Ovary (tissue), 9 donors: Measurements from ENCODE around the gene HDAC10. TPM values are rescaled to one million over a fixed set of nuclear protein-coding genes. Genes with fewer than 3 reads are reported as not detected.
A peak's percentile ranks its signal among the peaks of the same experiment; 100 is the strongest.

Source experiments
- DNase-seq, 5 donors: peaks; one replicate each; pipeline ENCODE4 v3.0.0-alpha.2; 2019 to 2020
- H3K27ac ChIP-seq, 2 donors: fragments of 200-600 bp; one replicate each; pipeline versions ENCODE4 v1.5.1 to v1.8.0; 2019 to 2022
- H3K27me3 ChIP-seq: fragments of 200-600 bp; one replicate; pipeline ENCODE4 v1.8.0; 2022
- H3K36me3 ChIP-seq: fragments of 200-600 bp; sonication (generic); one replicate; pipeline ENCODE4 v1.5.1; 2019
- H3K4me1 ChIP-seq: one replicate; pipeline ENCODE4 v1.8.1; 2013; ENCODE audit warnings: mild to moderate bottlenecking, moderate library complexity; ENCODE audit not compliant: insufficient read depth
- H3K4me3 ChIP-seq: fragments of 200-600 bp; sonication (generic); one replicate; pipeline ENCODE4 v1.5.1; 2017
- H3K9me3 ChIP-seq, 2 donors: fragments of 200-600 bp in 1 of 2; sonication (generic) in 1 of 2; one replicate each; pipeline versions ENCODE4 v1.5.1 to v1.8.1; 2013 to 2019; ENCODE audit warnings: mild to moderate bottlenecking in 1 of 2, moderate library complexity in 1 of 2
- EP300 ChIP-seq: sonication (generic); formaldehyde crosslinking; IDR thresholded peaks from one replicate; pipeline ENCODE4 v1.6.1; 2017; ENCODE audit warnings: antibody characterized with exemption
- POLR2A ChIP-seq: fragments of 450-650 bp; IDR thresholded peaks from one replicate; pipeline ENCODE4 v1.6.1; 2017; ENCODE audit warnings: antibody characterized with exemption, mild to moderate bottlenecking, moderate library complexity
- WGBS, 3 donors: extraction: QIAGEN DNeasy Blood & Tissue Kit in 1 of 3; methylation state at CpG; one replicate each; pipeline versions ENCODE4 v1.1.5 to v1.1.7; 2013 to 2017; 5-methylcytosine and 5-hydroxymethylcytosine counted together
- intact Hi-C, 4 donors: fragments of 100-400 bp; cut with DNase I; formaldehyde crosslinking; loops; one replicate each; pipeline versions ENCODE4 v1.11.0 to v1.15.1; 2022 to 2023
- polyA plus RNA-seq, 2 donors: library from polyadenylated mRNA; stranded (reverse); fragments of 200-250 nt in 1 of 2; fragments of 350-450 nt in 1 of 2; fragmentation: Illumina TruSeq in 1 of 2; extraction: RNeasy Lipid Tissue Mini Kit (QIAGEN cat#74804) in 1 of 2; gene quantifications; one replicate each; pipeline ENCODE4 v1.2.3, GENCODE V29; 2013 to 2014
- total RNA-seq, 7 donors: library from RNA; depleted of rRNA in 2 of 7; stranded (reverse); fragments of >200 nt in 2 of 7; fragmentation: NEBNext Ultra II Directional in 3 of 7; extraction: Animal tissue kit (Norgen Biotek cat#: 25700) in 3 of 7; gene quantifications; one replicate each; pipeline versions ENCODE4 v1.1.0 to v1.2.4, GENCODE V29; 2016 to 2023
- TF ChIP-seq, protein P1 (sequence below), 3 donors: fragments of 450-650 bp in 2 of 3; fragments of 200-600 bp in 1 of 3; IDR thresholded peaks; one replicate each; pipeline versions ENCODE4 v1.5.1 to v1.8.0; 2016 to 2022; ENCODE audit warnings: antibody characterized with exemption in 3 of 3, mild to moderate bottlenecking in 1 of 3
- donor health status: DM: no; HTN: no; CAD: no; lungs with moderate emphysema.
- donor health status: DM: no; HTN: no; CAD: no.
- donor health status: Bipolar disorder and iron deficiency.
- donor health status: DM: yes; HTN: yes; CAD: no.
- donor health status: DM: no; HTN: no; CAD: no.
- donor health status: DM: yes; HTN: yes; CAD: no.

Gene HDAC10
- total and polyA plus RNA-seq, 9 donors = 2.3 to 44.6 (median 38.9) TPM

DNA sequence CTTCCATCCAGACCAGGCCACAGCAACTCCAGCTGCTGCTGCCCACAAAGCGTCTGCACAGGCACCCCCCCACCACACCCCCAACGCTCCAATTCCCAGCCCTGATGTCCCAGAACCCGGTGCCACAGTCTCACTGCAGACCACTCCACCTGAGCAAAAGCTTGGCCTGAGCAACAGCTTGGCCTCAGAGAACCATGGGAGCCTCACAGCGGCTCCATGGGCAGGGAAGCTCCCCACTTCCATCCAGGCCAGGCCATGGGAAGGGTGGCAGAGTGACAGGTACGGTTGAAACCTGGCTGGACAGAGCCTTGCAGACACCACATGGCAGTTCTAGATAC is 43.2 kb upstream of the HDAC10 start:
- TF ChIP-seq, protein P1, sequence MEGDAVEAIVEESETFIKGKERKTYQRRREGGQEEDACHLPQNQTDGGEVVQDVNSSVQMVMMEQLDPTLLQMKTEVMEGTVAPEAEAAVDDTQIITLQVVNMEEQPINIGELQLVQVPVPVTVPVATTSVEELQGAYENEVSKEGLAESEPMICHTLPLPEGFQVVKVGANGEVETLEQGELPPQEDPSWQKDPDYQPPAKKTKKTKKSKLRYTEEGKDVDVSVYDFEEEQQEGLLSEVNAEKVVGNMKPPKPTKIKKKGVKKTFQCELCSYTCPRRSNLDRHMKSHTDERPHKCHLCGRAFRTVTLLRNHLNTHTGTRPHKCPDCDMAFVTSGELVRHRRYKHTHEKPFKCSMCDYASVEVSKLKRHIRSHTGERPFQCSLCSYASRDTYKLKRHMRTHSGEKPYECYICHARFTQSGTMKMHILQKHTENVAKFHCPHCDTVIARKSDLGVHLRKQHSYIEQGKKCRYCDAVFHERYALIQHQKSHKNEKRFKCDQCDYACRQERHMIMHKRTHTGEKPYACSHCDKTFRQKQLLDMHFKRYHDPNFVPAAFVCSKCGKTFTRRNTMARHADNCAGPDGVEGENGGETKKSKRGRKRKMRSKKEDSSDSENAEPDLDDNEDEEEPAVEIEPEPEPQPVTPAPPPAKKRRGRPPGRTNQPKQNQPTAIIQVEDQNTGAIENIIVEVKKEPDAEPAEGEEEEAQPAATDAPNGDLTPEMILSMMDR (IDR thresholded peaks at IDR 0.05) = no peak
- TF ChIP-seq EP300 = no peak
- no peak for TF ChIP-seq POLR2A
- peaks cover 34% of the 10 kb centered on the region for H3K4me1 ChIP-seq
- WGBS, 3 donors = 35 to 49% (median 35%) methylated on average over 3 to 5 of the region's 5 CpGs
- intact Hi-C loops = loop anchor here in 1 of 4 donors (5.0 kb wide), 1 partner anchor 33 kb away; the partner anchor contains the start of gene DENND6B
- no peaks in the 10 kb centered on the region for H3K27me3 ChIP-seq
- peak overlapping the region; percentile 61 to 72 for H3K27ac ChIP-seq
- DNase-seq = no peak
- H3K36me3 ChIP-seq = no peaks in the 10 kb centered on the region
- H3K4me3 ChIP-seq = no peak overlapping the region
- no peaks in the 10 kb centered on the region for H3K9me3 ChIP-seq

DNA sequence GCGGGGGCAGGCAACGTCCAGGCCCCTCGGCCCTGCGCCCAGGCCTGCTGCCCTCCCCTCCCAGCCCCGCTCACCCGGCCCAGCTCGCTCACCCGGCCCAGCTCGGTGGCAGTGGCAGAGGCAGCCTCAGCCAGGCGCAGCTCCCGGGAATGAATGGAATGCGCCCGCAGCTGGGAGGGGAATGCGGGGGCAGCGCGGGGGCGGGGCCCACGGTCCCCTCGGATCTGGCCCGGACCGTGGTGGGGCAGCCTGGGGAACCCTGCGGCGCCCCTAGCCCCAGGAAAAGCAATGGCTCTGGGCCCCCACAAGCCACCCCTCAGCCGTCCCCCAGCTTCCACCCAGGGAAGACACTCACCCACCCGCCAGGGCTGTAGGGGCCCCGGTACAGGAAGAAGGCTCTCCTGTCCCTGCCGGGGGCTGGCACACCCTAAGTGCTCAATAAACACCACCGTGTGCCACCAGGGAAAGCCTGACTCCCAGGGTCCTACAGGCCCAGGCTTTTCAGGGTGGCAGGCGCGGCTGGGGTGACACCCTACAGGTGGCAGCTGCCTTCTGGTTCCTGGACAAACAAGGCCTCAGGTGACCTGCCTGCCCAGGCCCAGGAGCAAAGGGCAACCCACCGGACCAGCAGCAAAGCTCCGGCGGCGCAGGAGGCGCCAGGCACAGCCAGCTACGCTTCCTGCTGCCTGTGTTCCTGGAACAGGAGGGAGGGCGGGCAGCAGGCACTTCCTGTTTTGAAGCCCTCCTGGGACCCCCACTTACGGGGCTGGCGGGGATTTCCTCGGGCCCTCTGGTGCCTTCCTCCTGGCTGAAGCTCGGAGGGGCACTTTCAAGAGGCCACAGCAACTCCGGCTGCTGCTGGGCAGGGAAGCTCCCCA is 42.6 kb upstream of the HDAC10 start:
- DNase-seq = peak in 4 of 5 donors; percentile 68 to 85 (median 73)
- Histone ChIP-seq H3K36me3 (no peaks in the 10 kb centered on the region), H3K27ac (peak overlapping the region; percentile 61 to 72), H3K4me1 (peaks cover 30% of the 10 kb centered on the region), H3K4me3 (peak overlapping the region; percentile 22), H3K27me3 (no peaks in the 10 kb centered on the region), H3K9me3 (no peaks in the 10 kb centered on the region)
- 9 to 27% (median 11%) methylated on average over 6 to 42 of the region's 42 CpGs for WGBS, 3 donors
- TF ChIP-seq EP300 = no peak
- no peak for TF ChIP-seq POLR2A
- TF ChIP-seq, protein P1 (IDR thresholded peaks at IDR 0.05) = no peak
- intact Hi-C loops = loop anchor here in 1 of 4 donors (5.0 kb wide), 1 partner anchor 34 kb away; the partner anchor contains the start of gene DENND6B

DNA sequence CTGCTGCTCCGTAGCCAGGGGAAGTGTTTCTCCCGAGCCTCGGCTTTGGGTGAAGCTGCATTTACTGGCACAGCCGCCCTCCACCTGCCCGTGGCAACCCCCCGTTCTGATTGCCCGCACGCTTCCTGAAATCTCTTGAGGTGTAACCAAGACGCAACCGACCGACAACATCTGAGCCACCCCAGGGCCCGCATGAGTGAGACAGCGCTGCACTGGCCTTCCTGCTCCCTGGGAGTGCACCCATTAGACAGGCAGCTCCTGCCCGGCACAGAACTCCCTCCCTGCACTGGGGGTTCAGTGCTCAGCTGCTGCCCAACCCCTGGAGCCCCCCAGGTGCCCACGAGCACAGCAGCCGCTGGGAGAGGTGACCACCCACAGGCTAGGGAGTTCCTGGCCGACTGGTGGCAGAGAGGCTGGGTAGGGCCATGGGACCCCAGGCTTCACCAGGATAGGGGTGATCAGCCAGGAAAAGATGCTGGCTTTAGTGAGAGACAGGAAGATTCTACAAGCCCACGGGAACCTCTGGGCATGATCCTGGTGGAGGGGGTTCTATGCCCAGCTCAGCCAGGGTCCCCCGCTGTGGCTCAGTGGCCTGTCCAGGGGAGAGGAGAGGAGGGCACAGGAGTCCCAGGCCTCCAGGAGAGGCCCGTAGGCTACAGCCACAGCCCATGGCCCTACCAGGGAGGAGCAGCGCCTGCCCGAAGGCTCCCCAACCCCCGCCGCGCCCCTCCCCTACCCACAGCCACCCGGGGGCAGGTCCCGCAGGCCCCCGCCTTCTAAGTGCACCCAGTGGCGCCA is 41.8 kb upstream of the HDAC10 start:
- no peaks in the 10 kb centered on the region for H3K9me3 ChIP-seq
- 28 to 39% (median 35%) methylated on average over 23 to 29 of the region's 29 CpGs for whole genome bisulfite sequencing, 3 donors
- peak overlapping the region; percentile 22 for H3K4me3 ChIP-seq
- TF ChIP-seq POLR2A (no peak), EP300 (no peak)
- TF ChIP-seq, protein P1 (IDR thresholded peaks at IDR 0.05) = no peak
- no peaks in the 10 kb centered on the region for H3K36me3 ChIP-seq
- intact Hi-C loops = loop anchor here in 1 of 4 donors (5.0 kb wide), 1 partner anchor 34 kb away; the partner anchor contains the start of gene DENND6B
- H3K27me3 ChIP-seq = no peaks in the 10 kb centered on the region
- peaks cover 30% of the 10 kb centered on the region for H3K4me1 ChIP-seq
- peak overlapping the region; percentile 61 to 72 for H3K27ac ChIP-seq
- DNase-seq = no peak

DNA sequence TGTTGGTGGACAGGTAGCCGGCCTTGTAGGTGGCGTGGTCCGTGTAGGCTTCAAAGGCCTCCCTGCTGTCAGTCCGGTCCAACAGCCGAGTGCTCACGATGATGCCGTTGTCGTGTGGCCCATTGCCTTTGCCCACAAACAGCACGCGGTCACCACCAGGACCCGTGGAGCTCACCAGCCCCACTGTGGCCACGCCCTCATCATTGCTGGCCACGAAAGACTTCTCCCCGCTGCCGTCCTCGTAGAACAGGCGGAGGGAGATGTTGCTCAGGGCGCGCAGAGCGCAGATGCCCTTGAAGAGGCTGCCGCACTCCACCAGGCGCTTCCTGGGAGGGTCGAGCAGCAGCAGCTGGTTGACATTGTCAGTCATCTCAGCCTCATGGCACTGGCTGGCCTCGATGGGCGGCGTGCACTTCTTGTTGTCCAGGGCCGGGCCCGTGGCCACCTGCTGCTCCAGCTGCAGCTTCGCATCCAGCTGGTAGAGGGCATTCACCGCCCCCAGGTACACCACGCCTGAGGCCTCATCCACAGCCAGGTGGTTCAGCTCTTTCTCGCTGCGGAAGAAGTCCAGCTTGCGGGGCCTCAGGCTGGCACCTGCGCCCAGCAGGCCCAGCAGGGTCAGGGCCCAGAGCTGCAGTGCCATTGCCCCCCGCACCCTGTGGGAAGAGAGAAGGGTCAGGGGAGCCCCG is 39.0 kb upstream of the HDAC10 start:
- no peak overlapping the region for H3K4me3 ChIP-seq
- 78 to 85% (median 85%) methylated on average over 32 to 37 of the region's 37 CpGs for WGBS, 3 donors
- intact Hi-C loops = loop anchor here in 1 of 4 donors (5.0 kb wide), 1 partner anchor 37 kb away; the partner anchor contains the start of gene DENND6B
- no peak for TF ChIP-seq EP300
- TF ChIP-seq POLR2A = no peak
- TF ChIP-seq, protein P1 (IDR thresholded peaks at IDR 0.05) = no peak
- H3K4me1 ChIP-seq = peaks cover 20% of the 10 kb centered on the region
- no peaks in the 10 kb centered on the region for H3K9me3 ChIP-seq
- H3K27me3 ChIP-seq = no peaks in the 10 kb centered on the region
- H3K27ac ChIP-seq = no peak overlapping the region
- no peaks in the 10 kb centered on the region for H3K36me3 ChIP-seq
- no peak for DNase-seq
